GM19240 (cell line): ENCODE data around the gene PLXDC1.
A peak's percentile ranks its signal among the peaks of the same experiment; 100 is the strongest.

Source experiments
- DNase-seq: peaks from one replicate; pipeline ENCODE4 v3.0.0; 2011; ENCODE audit warnings: low spot score; ENCODE audit not compliant: insufficient read length

Gene PLXDC1

GRCh38 chr17:39097537-39097936 is 53.9 kb downstream of the PLXDC1 start:
- DNase-seq = no peak

GRCh38 chr17:39097150-39097519 is 54.3 kb downstream of the PLXDC1 start:
- DNase-seq = no peak

GRCh38 chr17:39096508-39097149 is 54.8 kb downstream of the PLXDC1 start:
- DNase-seq = no peak

- DNase-seq = no peak
These were observed 56.1 kb downstream of the PLXDC1 start for GRCh38 chr17:39095309-39095686.

- no peak for DNase-seq
These were observed 56.7 kb downstream of the PLXDC1 start for GRCh38 chr17:39094607-39095308.

- no peak for DNase-seq
These were observed 58.7 kb downstream of the PLXDC1 start for GRCh38 chr17:39092692-39093230.

- DNase-seq = no peak
These were observed 60.4 kb downstream of the PLXDC1 start for GRCh38 chr17:39090908-39091665.

GRCh38 chr17:39090400-39090799 is 61.0 kb downstream of the PLXDC1 start:
- no peak for DNase-seq

GRCh38 chr17:39084558-39084957 is 66.9 kb downstream of the PLXDC1 start:
- no peak for DNase-seq

GRCh38 chr17:39083270-39083669 is 68.2 kb downstream of the PLXDC1 start:
- no peak for DNase-seq

GRCh38 chr17:39082482-39082881 is 69.0 kb downstream of the PLXDC1 start:
- DNase-seq = no peak

- DNase-seq = no peak
These were observed 69.6 kb downstream of the PLXDC1 start for GRCh38 chr17:39081851-39082250.

GRCh38 chr17:39080421-39081078 is 70.9 kb downstream of the PLXDC1 start:
- DNase-seq = no peak

- no peak for DNase-seq
These were observed 71.6 kb downstream of the PLXDC1 start for GRCh38 chr17:39079836-39080235.

- DNase-seq = no peak
These were observed 73.6 kb downstream of the PLXDC1 start for GRCh38 chr17:39077866-39078265.

- DNase-seq = no peak
These were observed 74.2 kb downstream of the PLXDC1 start for GRCh38 chr17:39077252-39077651.

- no peak for DNase-seq
These were observed 76.8 kb downstream of the PLXDC1 start for GRCh38 chr17:39074676-39075075.

GRCh38 chr17:39073916-39074315 is 77.5 kb downstream of the PLXDC1 start:
- no peak for DNase-seq

GRCh38 chr17:39073353-39073752 is 78.1 kb downstream of the PLXDC1 start:
- no peak for DNase-seq

- DNase-seq = no peak
These were observed 79.9 kb downstream of the PLXDC1 start for GRCh38 chr17:39071573-39071972.

- DNase-seq = peak; percentile 53
These were observed 82.2 kb downstream of the PLXDC1 start for GRCh38 chr17:39069114-39069756.
